HG03159 (cell line): ENCODE results near the gene DACH1.

ENCODE experiments used
- ATAC-seq: cut with Tn5 transposase; IDR thresholded peaks from one replicate; pipeline ENCODE4 v1.9.1; 2021; ENCODE audit warnings: mild to moderate bottlenecking, moderate library complexity; ENCODE audit not compliant: unreplicated experiment

DACH1 gene

DNA sequence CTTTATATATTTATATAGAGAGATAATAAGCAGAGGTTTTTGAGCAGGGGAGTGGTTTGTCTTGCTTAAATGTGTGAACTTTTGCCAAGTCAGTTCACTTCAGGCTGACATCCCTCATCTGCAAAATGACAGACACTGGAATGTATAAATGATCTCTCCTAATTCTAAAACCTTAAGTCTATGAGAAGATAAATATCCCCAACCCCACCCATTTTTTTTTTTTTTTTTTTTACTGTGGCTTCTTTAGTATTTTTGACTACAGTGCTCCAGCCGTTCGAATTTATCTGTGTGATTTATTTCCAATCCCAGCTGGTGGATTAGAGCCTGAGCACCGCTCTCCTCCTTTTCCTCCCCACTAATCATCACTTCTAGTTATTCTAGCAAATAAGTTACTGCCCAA, 234.8 kb downstream of the DACH1 start:
- ATAC-seq, result no peak

- ATAC-seq, result no peak
These were observed 237.8 kb downstream of the DACH1 start for GRCh38 chr13:71629167-71629566.

DNA sequence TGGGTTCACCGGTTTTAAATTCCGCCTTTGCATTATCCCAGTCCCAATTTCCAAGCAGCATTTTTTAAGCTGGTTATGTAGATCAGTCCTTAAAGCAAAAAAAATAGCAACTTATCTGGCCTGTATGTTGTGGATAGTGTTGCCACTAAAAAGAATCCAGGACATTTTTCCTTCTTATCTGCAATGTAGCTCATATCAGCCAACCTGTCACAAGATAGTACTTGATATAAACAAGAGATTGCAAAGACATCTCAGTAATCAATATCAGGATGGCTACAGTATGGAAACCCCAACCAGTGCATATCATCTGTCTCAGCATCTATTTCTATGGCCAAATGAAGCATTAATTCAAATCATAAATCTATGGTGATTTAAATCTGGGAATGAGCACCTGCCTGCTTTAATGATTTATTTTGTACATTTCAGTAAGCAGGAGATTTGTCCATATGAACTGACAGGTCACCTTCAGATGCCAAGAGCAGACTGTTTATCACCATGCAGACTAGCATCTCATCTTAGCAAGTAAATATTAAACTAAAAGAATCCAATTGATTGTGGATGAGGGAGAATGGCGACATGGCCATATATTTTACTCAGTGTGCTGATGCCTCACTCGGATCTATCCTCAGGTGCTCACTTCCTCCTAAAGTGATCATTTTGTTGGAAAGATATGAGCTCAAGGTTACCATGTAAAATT, 240.4 kb downstream of the DACH1 start:
- ATAC-seq, result no peak

- ATAC-seq, result no peak
These were observed 241.3 kb downstream of the DACH1 start for GRCh38 chr13:71625694-71626093.

- ATAC-seq, result no peak
These were observed 242.1 kb downstream of the DACH1 start for GRCh38 chr13:71624653-71625600.

DNA sequence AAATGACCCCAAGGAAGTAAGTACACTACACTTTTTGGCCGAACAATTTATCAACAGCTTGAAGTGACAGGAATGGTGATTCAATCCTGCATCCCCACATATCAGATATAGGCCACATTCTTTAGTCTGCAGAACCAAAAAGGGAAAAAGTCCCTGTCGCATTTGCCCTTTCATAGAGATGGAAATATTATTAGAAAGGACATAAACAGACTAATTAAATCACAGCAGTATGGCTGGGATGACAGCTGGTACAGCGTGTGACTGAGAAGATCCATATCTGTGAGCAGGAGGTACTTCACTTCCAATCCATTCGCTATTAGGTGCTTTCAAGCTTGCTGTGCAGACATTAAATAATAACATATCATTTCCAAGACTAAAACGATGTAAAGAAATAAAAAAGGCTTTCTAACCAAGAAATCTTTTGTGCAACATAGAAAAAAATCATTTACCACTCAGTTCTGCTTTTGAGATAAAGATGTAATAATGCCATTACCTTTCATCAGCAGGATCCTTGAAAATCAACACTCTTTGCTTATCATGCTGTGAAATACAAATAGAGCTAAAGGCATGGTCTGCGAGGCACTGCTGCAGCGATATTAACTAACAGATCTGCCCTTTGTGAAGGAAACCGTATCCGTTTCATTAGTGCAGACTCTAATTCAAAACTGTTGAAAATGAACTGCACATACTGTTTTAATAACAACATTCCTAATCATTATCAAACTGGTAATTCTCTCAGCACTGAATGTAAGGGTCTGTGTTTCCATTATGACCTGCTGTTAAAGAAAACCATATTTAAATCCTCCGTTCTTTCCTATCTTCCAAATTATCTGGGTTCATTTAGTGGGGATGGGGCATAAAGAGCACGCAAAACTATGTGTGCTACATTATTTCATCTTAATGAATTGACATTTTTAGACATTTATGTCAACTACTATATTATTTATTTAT, 245.6 kb downstream of the DACH1 start:
- no peak for ATAC-seq

GRCh38 chr13:71619096-71619495, 247.9 kb downstream of the DACH1 start:
- ATAC-seq, result no peak

DNA sequence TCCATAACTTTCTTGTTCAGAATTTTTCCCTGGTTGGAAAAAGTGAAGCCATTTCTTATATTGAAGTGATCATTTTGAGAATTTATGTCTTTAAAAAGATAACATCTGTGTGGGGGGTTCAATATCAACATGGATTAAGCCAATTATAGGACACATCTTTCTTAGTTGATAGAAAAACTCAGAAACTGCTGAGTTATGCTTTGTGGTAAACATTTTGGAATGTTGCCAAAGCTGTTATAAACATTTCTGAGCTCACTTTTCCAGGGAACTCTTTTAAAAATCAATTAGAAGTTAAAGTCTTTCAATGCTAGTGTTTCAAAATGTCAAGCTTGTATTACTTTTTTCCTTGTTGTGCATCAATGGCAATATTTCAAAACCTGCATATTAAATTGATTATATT, 248.8 kb downstream of the DACH1 start:
- no peak for ATAC-seq

DNA sequence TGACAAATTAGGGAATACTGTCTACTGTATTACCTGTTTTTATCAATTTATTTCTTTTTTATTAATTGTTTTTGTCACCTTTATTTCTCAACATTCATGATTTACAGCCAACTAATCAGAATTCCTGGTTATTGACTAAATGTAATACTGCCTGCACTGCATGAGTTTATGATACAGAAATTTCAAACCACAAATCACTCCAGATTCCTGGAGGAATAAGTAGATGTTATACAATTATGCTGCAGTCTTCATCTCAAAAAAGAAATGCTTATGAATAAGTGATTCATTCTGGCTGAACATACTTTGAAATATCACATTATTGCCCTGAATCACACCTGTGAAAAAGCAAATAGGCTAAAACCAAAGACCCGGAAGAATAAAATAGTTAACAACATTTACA, 249.7 kb downstream of the DACH1 start:
- no peak for ATAC-seq

DNA sequence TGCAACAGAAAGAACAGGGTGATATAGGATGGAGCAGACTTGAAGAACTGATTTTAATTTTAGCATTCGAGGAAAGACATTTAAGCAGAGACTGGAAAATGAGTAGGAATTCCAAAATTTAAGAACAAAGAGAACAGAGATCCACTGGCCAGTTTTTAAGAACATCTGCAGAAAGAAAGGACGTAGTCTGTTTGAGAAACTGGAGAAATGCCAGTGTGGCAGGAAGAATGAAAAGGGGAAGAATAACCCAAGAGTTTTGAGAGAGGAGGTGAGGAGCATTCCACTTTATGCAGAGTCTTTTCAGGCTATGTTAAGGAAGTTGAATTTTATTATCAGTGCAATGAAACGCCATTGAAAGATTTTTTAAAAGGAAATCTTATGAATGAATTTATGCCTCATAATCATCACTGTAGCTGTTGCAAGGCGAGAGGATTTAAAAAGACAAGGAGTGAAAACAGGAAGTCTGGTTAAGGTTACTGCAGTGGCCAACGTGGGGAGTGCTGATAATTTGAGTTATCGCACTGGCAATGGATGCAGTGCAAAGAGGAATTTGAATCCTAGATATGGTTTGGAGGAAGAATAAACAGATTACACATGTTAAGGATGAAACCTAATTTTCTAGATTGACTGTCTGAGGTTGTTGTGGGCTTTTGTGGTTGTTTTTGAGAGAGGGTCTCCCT, 253.8 kb downstream of the DACH1 start:
- ATAC-seq, result no peak

GRCh38 chr13:71611292-71611691, 255.7 kb downstream of the DACH1 start:
- no peak for ATAC-seq

DNA sequence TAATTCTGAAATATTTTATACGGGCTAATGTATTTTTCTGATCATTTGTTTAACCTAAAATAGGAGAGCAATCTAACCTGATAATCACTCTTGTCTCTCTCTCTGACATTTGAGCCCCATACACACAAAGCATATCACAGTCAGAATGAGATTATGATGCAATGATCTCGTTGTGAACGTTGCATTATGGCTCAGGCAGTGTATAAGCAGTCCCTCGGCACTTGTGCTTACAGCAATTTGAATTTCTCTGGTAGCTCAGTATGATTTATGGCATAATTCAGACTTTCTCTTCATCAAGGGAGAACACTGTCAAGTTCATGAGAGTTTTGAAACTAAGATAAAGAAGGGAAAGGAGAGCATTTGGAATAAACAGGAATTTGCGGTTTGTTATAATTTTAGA, 256.1 kb downstream of the DACH1 start:
- no peak for ATAC-seq

DNA sequence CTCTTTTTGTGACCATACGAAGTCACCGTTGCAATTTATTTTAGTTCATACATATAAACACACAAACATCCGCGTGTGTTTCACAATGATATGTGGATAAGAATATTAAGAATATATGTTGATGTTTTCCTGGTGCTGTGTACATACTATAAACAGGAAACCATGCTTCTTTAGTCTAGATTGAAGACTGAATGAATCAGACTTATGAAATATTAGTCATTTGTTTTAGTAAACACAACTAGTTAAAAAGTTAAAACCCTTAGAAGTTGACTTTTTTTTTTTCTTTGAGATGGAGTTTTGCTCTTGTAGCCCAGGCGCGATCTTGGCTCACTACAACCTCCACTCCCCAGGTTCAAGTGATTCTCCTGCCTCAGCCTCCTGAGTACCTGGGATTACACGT, 257.7 kb downstream of the DACH1 start:
- no peak for ATAC-seq

GRCh38 chr13:71607575-71607974, 259.4 kb downstream of the DACH1 start:
- no peak for ATAC-seq

DNA sequence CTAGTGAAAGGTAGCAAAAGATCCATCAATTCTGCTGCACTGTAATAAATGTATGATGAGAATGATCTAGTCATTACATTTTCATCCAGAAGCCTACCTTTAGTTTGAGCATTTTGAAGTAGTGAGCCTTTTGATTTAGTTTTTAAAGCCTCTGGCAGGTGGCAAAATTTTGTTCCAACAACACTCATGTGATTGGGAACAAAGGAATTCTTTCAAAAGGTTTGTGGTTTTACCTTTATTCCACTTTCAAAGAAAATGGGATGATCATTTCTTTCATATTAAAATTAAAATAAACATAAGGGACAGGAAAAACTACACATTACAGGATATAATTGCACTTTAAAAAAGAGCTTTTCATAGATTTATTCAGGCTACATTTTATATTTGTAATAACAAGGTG, 260.2 kb downstream of the DACH1 start:
- no peak for ATAC-seq

DNA sequence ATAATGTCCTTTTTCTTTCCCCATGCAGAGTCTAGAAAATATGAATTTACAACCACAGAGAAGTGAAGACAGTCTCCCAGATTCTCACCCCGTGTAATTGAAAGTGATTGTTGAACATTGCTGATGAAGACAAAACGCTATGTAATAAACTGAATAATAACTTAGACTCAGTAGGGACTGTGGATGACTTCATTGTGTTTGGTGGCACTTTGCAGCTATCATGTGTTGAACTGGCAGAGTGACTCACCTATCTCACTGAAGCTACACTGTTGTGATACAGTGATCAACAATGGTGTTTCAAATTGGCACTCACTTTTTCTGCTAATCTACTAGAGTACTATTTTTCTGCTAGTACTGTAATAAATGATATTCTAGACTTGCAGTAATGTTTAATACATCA, 261.3 kb downstream of the DACH1 start:
- ATAC-seq, result no peak

DNA sequence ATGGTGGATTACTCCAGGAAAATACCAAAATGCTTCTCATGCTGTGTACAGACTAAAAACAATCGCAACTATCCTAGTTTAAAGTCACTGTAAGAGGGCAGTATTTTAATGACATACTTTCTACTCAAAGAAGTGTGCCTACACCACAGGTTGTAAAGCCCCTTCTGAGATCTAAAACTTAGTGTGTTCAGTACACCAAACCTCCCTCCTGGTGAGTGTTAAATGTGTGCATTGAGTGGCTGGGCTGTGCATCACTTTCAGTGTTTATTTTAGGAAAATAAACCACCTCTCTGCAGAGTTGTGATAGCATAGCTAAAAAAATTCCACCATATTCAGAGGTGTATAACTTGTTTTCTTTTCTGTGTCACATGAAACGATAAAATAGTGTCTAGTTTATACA, 263.7 kb downstream of the DACH1 start:
- ATAC-seq, result no peak

GRCh38 chr13:71602344-71602743, 264.7 kb downstream of the DACH1 start:
- ATAC-seq, result no peak

GRCh38 chr13:71597150-71597549, 269.9 kb downstream of the DACH1 start:
- no peak for ATAC-seq

GRCh38 chr13:71596116-71596515, 270.9 kb downstream of the DACH1 start:
- no peak for ATAC-seq

- ATAC-seq, result no peak
These were observed 273.4 kb downstream of the DACH1 start for GRCh38 chr13:71593566-71593965.
